GM18867 (cell line): Measurements from ENCODE around the gene GALK1.

Experiments
- ATAC-seq: cut with Tn5 transposase; IDR thresholded peaks from one replicate; pipeline ENCODE4 v1.9.1; 2021; ENCODE audit warnings: mild to moderate bottlenecking, moderate library complexity; ENCODE audit not compliant: unreplicated experiment

The GALK1 gene

GRCh38 chr17:75751676-75752404, 13.2 kb downstream of the GALK1 start:
- no peak for ATAC-seq

GRCh38 chr17:75750661-75751423, 14.2 kb downstream of the GALK1 start:
- ATAC-seq, result no peak

GRCh38 chr17:75749545-75750389, 15.2 kb downstream of the GALK1 start:
- ATAC-seq, result no peak

GRCh38 chr17:75748706-75749105, 16.3 kb downstream of the GALK1 start:
- ATAC-seq, result no peak

- ATAC-seq, result no peak
Observed at GRCh38 chr17:75743625-75744206, 21.3 kb downstream of the GALK1 start.

- no peak for ATAC-seq
Observed at GRCh38 chr17:75742337-75742736, 22.7 kb downstream of the GALK1 start.

GRCh38 chr17:75740631-75741077, 24.3 kb downstream of the GALK1 start:
- ATAC-seq, result no peak

GRCh38 chr17:75740215-75740614, 24.8 kb downstream of the GALK1 start:
- ATAC-seq, result no peak

GRCh38 chr17:75739801-75740200, 25.2 kb downstream of the GALK1 start:
- ATAC-seq, result no peak

- ATAC-seq, result no peak
Observed at GRCh38 chr17:75739174-75739573, 25.8 kb downstream of the GALK1 start.

- no peak for ATAC-seq
Observed at GRCh38 chr17:75738218-75738802, 26.7 kb downstream of the GALK1 start.

GRCh38 chr17:75737133-75737962, 27.6 kb downstream of the GALK1 start:
- no peak for ATAC-seq

- no peak for ATAC-seq
Observed at GRCh38 chr17:75736173-75736835, 28.7 kb downstream of the GALK1 start.

GRCh38 chr17:75734674-75735294, 30.2 kb downstream of the GALK1 start:
- ATAC-seq, result no peak

- no peak for ATAC-seq
Observed at GRCh38 chr17:75733471-75733870, 31.5 kb downstream of the GALK1 start.

GRCh38 chr17:75731716-75732498, 33.1 kb downstream of the GALK1 start:
- no peak for ATAC-seq

GRCh38 chr17:75731086-75731715, 33.8 kb downstream of the GALK1 start:
- no peak for ATAC-seq

GRCh38 chr17:75730065-75730464, 34.9 kb downstream of the GALK1 start:
- ATAC-seq, result no peak
